ENCODE data around the gene TENM4.

TENM4 gene

DNA sequence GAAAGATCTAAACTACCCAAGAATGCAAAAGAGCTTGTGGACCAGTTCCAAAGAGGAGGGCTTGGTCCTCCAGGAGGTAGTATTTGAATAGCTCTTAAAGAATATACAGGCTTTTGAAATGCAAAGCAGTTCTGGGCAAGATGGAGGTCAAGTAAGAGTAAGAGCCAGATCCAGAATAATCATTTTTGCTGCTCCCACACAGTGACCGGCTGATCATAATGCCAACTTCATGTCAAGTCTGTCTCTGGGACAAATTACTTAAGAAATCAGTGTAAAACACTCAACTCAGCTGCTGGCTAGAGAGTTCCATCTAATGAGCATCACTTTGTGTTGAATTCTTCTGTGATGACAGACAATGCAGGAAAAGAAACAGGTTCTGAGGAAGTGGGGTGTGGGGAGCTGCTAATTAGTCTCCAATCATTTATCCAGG, 615.2 kb downstream of the TENM4 start:
- DNase-seq: no peak

- no peak for DNase-seq
Measured at GRCh38 chr11:78823588-78823987, 617.2 kb downstream of the TENM4 start.

- no peak for DNase-seq
Measured at GRCh38 chr11:78822931-78823423, 617.9 kb downstream of the TENM4 start.

DNA sequence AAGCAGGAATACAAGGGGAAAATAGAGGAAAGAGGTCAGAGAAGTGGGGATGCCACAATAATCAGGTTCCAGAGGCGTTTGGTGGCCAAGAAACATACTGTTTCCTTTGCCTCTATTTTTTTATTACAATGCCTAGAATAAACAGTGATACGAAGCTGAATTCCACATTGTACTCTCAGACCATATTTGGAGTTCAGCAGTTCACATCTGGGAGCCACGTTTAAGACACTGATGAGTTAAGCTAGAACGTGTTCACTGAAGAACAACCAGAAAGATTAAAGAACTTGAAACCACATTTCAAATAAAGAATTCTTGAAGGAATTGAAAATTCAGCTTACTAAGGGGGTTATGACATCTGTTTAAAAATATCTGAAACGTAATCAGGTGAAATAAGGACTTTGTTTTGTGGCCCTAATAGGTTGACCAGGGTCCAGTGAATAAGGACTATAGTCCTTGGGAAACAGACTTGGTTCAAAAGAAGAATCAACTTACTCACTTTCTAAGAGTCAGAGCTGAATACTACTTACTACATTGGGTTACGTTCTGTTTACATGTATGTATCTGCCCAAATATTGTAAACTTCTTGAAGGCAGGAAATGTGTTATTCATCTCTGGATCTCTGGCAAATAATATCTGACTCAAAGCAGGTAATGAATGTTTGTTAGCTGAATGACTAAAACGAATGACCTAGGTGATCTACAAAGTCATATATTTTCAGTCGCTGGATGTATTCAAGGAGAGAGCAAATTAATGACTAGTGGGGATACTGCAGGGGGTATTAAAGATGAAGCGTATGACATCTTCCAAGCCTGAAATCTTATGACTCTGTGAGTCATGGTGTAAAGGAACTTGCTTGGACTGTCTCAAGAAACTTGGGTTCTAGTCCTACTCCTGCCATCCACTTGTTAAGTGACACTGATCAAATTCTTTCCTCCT, 619.2 kb downstream of the TENM4 start:
- no peak for DNase-seq

GRCh38 chr11:78820741-78821140, 620.1 kb downstream of the TENM4 start:
- DNase-seq: no peak

DNA sequence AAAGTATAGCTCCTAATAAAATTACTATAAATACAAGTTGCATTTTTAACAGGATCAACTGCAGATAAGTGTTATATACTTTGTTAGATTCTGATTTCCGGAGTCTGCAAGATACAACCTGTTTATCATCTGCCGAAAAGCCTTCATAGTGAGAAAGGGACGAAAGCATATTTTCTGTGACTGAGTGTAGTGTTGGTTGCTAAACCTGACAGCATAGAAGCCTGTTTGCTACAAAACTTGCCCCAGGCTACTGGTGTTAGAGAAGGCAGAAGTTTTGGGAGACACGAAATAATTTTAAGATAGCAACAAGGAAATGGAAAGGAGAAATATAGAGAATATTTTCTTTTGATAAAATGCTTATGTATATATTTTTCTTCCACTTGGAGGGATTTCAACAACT, 622.6 kb downstream of the TENM4 start:
- no peak for DNase-seq

- DNase-seq: no peak
Measured at GRCh38 chr11:78815831-78816230, 625.0 kb downstream of the TENM4 start.

- DNase-seq: no peak
Measured at GRCh38 chr11:78812513-78813293, 628.1 kb downstream of the TENM4 start.

DNA sequence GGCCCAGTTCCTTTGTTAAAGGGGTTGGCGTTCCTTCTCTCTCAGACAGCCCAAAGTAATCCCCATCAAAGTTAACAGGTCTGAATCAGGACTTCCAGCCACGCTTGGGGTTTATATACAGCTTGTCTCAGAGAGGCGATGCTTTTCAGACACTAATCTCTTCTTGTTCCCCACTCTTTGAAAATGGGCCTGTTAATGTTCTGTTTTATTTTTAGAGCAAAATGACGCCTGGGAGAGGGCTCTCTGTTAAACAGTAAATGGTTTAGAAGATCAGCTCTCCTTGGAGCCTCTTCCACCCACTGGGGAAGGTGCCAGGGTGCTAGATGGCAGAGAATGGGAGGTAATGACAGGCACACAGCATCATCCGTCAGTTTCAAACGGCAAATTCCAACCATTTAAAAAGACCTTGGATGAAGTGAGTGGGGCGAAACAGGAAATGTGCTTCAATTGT, 630.2 kb downstream of the TENM4 start:
- no peak for DNase-seq

DNA sequence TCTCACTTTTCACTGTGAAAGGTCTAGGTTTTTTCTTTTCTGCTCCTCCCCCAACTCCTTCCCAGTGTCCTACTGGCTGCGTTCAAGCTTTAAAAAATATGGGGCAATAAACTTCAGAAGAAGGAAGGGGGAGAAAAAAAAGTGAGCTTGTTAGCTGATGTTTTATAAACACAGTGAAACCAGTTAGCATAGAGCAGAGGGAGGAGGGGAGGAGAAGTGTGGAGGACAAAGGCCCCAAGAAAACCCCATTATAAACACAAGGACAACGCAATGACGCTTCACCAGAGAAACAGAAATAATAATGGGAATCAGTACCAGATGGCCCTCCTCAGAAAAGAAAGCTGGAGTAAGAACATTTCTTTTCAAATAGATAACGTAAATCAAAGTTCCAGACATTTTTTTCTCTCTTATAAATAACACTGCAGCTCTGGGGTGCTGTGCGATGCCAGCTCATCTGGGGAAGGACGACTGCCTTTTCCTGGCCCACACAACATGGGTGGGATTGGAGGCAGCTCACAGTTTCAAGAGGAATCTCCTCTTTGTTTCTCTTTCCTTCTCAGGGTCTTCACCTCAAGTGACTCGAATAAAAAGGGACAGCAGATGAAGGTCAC, 630.8 kb downstream of the TENM4 start:
- DNase-seq: no peak

GRCh38 chr11:78808923-78809322, 631.9 kb downstream of the TENM4 start:
- DNase-seq: no peak

DNA sequence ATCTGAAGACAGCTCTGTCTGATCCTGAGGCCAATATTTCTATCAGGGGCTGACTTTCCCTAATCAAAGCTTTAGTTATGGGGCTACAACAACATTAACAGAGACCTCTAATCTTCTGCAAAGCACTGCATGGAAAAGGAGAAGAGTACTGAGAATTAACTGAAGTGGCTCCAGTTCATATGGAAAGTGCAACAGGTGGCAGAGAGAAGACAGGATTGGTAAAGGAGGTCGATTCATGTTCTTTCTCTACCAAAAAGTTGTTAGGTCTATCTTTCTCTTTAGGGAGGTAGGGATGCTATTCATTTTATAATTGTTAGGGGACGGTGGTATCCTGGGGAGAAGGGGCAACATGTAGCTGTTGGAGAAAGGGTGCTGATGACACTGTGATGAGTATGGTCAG, 633.5 kb downstream of the TENM4 start:
- no peak for DNase-seq

DNA sequence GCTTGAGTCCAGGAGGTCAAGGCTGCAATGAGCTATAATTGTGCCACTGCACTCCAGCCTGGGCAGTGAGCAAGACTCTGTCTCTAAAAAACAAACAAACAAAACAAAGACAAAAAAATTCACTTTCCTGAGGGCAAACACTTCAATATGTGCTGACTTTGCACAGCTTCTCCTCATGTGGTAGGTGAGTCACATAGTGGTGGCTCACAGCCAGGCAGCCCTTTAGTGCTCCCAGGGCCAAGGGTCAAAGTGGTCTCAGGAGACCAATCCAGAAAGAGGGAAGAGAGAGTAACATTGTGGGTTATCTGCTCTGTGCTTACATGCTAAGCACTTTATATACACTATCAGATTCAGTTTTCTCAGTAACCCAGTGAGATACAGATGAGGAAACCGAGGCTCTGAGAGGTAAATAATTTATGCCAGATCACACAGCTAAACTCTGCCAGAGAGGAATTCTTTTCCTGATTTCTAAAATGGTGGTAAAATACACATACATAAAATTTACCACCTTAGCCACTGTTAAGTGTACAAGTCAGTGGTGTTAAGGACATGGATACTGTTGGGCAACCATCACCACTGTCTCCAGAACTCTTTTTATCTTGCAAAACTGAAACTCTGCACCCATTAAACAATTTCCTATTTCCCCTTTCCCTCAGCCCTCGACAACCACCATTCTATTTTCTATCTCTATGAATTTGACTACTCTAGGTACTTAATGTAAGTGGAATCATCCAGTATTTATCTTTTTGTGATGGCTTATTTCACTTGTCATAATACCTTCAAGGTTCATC, 634.4 kb downstream of the TENM4 start:
- no peak for DNase-seq

DNA sequence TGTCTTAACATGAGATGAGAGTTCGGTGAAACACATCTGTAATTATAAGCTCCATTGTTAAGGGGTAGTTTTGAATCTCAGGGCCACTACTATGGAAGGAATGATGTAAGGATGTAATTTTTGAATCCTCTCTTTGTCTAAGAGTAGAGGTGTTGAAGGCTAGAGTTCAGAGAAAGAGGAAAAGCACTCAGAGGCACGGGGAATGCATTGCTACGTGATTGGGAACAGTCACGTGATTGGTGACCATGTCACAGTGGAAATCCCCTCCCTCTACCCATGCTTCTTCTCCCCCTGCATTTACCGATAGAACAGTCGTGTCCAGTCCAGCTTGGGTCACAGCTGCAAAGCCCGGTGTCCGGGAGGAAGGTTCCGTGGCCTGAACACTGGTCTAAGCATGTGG, 635.8 kb downstream of the TENM4 start:
- no peak for DNase-seq

- DNase-seq: no peak
Measured at GRCh38 chr11:78803995-78804394, 636.8 kb downstream of the TENM4 start.

- no peak for DNase-seq
Measured at GRCh38 chr11:78802058-78802761, 638.6 kb downstream of the TENM4 start.

- DNase-seq: no peak
Measured at GRCh38 chr11:78801161-78801884, 639.5 kb downstream of the TENM4 start.

DNA sequence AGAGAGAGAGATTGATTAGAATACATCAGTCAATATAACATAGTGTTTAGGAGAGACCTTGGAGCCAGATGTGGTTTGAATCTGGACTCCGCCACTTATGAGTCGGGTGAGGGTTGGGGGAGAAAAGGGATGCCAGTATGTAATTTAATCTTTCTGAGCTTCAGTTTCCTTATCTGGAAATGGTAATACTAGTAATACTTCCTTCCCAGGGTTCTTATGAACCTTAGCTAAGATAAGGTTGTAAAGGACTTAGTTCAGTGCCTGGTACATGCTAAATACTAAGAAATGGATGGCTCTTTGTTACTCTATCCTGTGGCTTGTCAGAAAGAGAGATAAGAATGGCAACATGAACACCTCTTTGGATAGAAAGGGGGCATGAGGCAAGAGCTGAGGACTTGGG, 640.1 kb downstream of the TENM4 start:
- DNase-seq: no peak

DNA sequence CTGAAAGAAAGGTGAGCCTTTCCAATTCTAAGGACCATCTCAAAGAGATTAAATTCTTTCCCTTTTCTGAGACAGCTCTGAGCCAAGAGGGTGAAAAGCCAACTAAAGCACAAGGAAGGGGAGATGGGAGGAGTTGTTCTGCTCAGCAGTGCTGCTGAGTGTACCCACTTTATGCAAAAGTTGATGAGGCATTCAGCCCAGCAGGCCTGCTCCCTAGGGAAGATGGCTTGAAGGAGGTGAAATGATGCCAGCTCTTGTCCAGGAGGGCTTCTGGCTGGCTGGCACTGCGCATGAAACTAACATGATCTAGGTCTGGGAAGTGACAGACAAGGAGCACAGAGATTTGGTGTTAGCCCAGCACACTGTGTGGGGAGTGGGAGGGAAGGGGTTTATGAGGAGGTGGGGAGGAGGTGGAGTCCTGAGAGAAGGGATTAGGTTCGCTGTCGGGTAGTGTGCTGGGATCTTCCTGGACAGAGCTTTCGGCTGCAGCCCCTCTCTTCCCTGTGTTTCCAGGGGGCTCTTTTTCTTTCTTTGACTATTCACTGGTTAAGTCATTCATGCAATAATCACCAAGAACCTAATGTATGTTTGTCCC, 640.6 kb downstream of the TENM4 start:
- DNase-seq: no peak

GRCh38 chr11:78798663-78799062, 642.2 kb downstream of the TENM4 start:
- DNase-seq: peak; percentile 15

GRCh38 chr11:78797559-78797958, 643.3 kb downstream of the TENM4 start:
- DNase-seq: no peak
